A204.1 (cell line): ENCODE measurements around the gene GPR137.
A peak's percentile ranks its signal among the peaks of the same experiment; 100 is the strongest.
"Not testable (repeated sequence)": the region's sequence is repeated elsewhere in the genome, so short reads cannot be mapped to it uniquely, and the experiment has no call there.

Experiments
- FAIRE-seq: peaks from 2 replicates; lab custom pipeline; 2012; peaks lifted over from hg19 to GRCh38; lab: Jason Lieb, UNC

GPR137 gene, protein sequence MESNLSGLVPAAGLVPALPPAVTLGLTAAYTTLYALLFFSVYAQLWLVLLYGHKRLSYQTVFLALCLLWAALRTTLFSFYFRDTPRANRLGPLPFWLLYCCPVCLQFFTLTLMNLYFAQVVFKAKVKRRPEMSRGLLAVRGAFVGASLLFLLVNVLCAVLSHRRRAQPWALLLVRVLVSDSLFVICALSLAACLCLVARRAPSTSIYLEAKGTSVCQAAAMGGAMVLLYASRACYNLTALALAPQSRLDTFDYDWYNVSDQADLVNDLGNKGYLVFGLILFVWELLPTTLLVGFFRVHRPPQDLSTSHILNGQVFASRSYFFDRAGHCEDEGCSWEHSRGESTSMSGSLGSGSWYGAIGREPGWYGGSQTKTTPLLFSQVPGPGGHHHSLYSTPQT

GRCh38 chr11:64284962-64285884 lies at the start of gene GPR137:
Gene GPR137, plus strand, starts transcription at chr11:64285848. Its CDS starts 677 bp downstream, at chr11:64286525.
- no peak for FAIRE-seq

DNA sequence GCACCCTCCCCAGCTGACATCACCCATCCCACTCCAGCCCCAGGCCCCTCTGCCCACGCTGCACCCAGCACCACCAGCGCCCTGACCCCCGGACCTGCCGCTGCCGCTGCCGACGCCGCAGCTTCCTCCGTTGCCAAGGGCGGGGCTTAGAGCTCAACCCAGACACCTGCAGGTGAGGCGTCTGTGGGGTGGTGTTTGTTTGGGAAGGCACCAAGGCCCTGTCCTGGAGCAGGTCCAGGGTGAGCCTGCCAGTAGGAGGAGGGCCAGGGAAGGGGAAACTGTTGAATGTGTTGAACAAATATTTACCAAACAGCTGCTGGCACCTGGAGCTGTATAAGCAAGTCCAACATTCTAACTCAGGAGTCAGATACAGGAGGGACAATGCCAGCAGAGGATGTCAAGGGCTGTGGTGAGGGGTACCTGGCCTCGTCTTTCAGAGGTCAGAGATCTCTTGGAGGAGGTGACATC lies 48.1 kb upstream of the GPR137 start:
- no peak for FAIRE-seq

GRCh38 chr11:64238076-64238475 lies 47.6 kb upstream of the GPR137 start:
- no peak for FAIRE-seq

DNA sequence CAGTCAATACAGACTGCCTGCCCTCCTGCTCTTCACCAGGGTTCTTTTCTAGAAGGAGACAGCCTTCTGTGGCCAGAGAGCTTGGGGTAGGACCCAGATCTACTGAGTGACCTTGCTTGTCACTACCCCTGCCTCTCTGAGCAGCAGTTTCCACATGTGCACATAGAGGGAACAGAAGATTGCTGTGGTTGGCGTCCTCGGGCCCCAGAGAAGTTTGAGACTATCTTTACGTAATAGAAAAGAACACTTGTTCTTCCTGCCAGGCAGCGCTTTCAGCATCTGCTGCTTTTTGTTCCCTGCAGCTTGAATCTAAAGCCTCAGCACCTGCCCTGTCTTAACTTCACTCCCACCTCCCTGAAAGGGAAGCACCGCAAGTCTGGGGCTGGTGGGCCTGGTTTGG lies 46.6 kb upstream of the GPR137 start:
- no peak for FAIRE-seq

- no peak for FAIRE-seq
These were observed 45.8 kb upstream of the GPR137 start for GRCh38 chr11:64239662-64240434.

GRCh38 chr11:64240435-64241240 lies 45.0 kb upstream of the GPR137 start, which contains the start of gene FKBP2:
Gene FKBP2, plus strand, starts transcription at chr11:64241095. Its CDS starts 1,293 bp downstream, at chr11:64242388.
- peak; percentile 46 for FAIRE-seq

GRCh38 chr11:64241241-64241490 lies 44.5 kb upstream of the GPR137 start:
- FAIRE-seq: no peak

GRCh38 chr11:64241491-64242374 lies 43.9 kb upstream of the GPR137 start:
- FAIRE-seq: peak; percentile 92

DNA sequence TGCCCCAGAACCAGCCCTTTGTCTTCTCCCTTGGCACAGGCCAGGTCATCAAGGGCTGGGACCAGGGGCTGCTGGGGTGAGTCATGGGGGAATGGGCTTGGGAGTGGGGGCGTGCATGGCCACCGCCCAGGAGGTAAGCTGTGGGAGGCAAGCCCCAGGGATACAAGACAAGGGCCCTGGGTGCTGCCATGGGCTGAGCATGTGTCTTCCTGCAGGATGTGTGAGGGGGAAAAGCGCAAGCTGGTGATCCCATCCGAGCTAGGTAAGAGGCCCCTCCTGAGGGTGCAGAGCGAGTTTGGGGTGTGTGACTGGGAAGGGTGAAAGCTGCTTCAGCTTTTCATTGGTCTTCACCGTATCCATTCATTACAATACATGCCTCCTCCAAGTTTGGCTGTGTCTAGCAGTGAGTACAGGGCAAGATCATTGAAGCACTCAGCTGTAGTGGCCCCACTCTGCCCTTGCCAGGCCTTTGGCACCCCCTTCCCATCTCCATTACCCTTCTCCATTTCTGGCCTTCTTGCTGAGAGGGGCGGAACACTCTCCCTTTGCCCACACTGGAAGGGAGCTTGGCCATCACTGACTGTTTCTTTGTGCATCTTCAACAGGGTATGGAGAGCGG lies 42.3 kb upstream of the GPR137 start:
- no peak for FAIRE-seq

DNA sequence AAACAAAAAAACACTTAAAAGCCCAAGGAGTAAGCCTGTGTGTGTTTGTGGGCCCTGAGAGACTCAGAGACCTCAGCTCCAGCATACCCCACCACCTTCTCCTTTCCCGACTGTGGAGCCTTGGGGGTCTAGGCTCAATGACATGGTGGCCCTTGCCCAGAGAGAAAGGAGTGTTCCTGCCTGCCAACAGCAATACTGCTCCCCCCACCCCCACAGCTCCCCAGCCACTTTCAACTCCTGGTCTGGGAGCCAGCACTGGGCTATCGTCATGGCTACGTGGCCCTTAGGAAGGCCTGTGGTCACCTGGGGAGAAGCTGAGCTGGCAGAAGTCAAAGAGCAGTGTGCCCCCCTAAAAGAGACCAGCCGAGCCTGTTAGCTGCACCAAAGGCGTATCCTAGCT lies 41.5 kb upstream of the GPR137 start:
- FAIRE-seq: no peak

DNA sequence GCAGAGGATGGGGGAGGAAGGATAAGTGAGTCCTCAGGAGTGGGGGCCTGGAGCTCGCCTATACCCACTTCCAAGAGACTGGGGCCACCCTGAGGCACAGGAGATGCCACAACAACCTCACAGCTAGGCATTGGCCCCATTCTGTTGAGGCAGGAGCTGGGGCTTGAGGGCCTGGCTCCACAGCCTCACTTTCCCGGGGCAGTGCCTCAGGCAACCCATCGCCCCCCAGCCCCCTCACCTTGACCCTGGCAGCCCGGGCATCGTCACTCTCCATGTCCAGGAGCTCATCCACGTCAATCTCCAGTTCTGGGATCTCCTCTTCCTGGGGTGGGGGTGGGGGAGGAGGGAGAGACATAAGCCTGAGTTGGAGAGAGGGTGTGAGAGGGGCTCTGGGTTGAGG lies 40.7 kb upstream of the GPR137 start:
- no peak for FAIRE-seq

DNA sequence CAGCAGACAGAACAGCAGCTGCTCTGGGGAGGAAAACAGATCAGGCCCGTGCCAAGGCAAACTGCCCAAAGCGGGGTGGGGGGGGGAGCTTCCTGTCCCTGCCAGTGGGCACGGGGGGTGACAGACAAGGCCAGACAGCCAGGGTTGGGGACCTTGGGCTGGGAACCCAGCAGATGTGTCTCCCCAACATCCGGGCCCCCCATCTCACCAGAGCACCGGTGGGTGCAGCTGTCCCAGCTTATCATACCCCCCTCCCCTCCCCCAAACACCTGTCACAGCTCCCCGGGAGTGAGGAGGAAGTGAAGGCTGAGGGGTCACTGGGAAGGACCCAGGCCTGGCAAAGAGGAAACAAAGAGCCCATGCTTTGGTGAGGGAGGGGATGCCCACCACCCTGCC lies 40.2 kb upstream of the GPR137 start:
- FAIRE-seq: no peak

- FAIRE-seq: no peak
These were observed 39.6 kb upstream of the GPR137 start for GRCh38 chr11:64245797-64246620.

GRCh38 chr11:64246621-64246870 lies 39.1 kb upstream of the GPR137 start:
- FAIRE-seq: not testable (repeated sequence)

DNA sequence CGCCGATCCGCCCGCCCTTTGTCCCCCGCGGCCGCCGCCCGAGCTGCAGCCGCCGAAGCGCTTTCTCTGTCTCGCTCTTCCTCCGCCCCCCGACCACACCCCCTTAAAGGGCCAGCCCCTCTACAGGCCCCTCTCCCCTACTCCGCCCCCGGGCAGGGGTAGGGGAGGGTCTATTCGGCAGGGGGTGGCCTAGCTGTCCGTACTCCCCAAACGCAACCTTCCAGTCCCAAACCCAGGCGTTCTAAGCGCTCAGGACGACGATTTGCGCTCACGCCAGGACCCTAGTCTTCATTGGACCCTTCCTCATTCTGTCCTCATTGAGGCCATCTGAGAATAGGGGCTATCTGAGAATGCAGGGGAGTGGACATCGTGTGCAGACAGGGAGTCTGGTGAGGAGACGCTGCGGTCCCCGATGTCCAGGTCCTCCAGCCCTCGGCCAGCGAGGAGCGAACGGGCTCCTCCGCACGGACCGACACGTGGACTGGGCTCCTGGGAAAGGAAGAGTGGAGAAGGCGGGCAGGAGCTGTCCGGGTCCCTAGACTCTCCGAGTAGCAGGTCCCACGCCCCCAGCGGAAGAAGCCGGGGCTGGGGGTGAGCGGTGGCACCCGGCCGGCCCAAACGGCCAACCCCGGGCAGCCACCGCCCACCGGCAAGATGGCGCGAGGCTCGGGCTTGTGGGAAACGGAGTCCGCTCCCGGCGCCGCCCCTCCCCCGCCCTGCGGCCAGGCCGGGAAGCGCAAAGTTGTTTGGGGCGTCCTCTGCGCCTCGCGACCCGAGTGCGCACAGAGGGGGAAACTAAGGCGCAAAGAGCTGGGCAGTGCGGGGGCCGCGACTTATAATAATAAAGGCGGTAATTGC lies 38.5 kb upstream of the GPR137 start, which contains the start of gene PPP1R14B:
Gene PPP1R14B, minus strand, starts transcription at position 73 of the 858 bp plus-strand sequence. CDS start 270 bp downstream, outside the sequence.
- FAIRE-seq: no peak

- FAIRE-seq: no peak
These were observed 37.7 kb upstream of the GPR137 start for GRCh38 chr11:64247729-64248531.

GRCh38 chr11:64248578-64248977 lies 37.1 kb upstream of the GPR137 start:
- FAIRE-seq: no peak

DNA sequence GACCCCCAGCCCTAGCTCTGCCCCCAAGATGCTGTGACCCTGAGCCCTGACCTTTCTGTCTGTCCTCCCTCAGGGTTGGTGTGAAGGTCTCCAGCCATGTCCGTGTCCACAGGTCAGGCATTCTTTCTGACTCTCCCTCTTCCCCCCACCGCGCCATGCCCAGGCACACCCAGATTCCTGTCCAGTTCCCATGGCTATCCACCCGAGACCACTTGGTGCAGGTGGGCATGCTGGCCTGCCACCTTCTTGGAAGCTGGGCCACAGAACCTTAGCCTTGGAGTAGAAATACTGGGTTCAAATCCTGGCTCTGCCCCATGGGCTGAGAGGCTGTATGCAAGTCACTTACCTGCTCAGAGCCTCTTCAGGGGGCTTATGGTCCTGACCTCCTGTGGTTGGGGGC lies 36.6 kb upstream of the GPR137 start:
- FAIRE-seq: no peak
